Central memory CD4-positive, alpha-beta T cell (primary cell): ENCODE results near the gene GJA1.

Experiments used
- DNase-seq: peaks from one replicate; pipeline ENCODE4 v3.0.0; 2022

Gene GJA1

DNA sequence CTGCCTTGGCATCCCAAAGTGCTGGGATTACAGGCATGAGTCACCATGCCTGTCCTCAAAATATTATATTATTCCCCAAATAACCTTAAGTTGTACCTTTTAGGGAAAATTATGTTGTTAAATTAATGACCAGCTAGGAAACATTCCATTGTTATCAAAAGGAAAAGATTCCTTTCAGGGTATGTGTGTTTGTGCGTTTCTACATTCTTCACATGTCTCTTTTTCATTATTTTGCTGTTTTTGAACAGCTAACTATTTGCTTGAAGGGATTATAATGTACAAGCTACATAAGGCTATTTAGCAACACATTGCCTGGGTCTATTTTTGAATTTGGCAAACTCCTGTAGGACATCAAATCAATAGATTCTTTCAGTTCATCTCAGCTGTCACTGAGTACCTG lies 57.1 kb downstream of the GJA1 start:
- DNase-seq, result no peak

DNA sequence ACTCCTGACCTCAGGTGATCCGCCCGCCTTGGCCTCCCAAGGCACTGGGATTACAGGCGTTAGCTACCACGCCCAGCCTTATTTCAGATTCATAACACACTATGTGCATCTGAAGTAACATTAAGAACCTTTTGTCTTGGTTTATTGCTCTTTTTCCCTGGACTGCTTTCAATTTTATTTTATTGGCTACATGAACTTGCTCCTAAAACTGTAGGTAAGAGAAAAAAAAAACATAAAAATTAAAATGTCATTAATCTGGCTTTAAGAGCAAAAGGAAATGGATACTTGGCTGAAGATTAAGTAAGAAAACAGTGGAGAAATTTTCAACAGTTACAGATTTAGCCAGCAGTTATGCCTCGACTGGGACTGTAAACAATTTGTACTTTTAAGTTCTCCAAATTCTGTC lies 62.5 kb downstream of the GJA1 start:
- DNase-seq, result no peak

DNA sequence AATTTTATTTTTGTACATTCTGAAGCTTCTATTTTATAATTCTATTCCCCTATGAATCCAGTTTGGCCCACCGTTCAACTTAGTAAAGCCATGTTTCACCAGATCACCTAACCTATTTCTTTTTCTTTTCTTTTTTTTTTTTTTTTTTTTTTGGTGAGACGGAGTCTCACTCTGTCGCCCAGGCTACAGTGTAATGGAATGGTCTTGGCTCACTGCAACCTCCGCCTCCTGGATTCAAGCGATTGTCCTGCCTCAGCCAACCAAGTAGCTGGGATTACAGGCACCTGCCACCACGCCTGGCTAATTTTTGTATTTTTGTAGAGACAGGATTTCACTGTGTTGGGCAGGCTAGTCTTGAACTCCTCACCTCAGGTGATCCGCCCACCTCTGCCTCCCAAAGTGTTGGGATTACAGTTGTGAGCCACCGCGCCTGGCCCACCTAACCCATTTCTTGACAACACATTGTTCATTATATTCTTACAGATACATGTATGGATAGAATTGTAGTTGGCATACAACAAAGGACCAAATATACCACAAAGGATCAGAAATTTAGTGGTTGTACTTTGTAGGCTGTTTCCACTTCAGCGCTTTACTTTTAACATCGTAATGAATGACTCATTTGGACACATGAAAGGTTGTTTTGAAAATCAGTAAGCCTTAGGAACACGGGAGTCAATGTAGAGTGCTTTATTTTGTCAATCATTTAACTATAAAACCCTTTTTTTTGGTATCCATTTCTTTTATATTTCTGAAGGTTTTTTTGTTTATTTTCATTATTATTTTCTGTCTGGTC lies 63.2 kb downstream of the GJA1 start:
- no peak for DNase-seq
